ENCODE measurements around the gene VWCE.

GRCh38 chr11:61342207-61342803 lies 47.2 kb upstream of the VWCE start:
- TF ChIP-seq CTCF (conservative IDR thresholded peaks at IDR 0.05; ENCODE audit: low read depth, low read length) (no peak), EZH2 (IDR thresholded peaks at IDR 0.05; ENCODE audit: borderline replicate concordance, low read depth, low read length, poor library complexity, severe bottlenecking) (no peak)

All from A673 (cell line).